Keratinocyte (primary cell): Measurements from ENCODE around the gene SLIT3.

ENCODE experiments used
- EZH2 ChIP-seq: IDR thresholded peaks from one replicate; pipeline ENCODE4 v1.6.1; 2012; ENCODE audit warnings: inconsistent platforms, mild to moderate bottlenecking, low read length, moderate library complexity
- TF ChIP-seq, protein P1 (sequence below), 3 experiments: IDR thresholded peaks in 1 of 3; conservative IDR thresholded peaks in 1 of 3; optimal IDR thresholded peaks in 1 of 3; 2 replicates in 2 of 3; 3 replicates in 1 of 3; pipeline versions ENCODE3 to v1.5.1; 2011; ENCODE audit warnings: low read length in 3 of 3, mild to moderate bottlenecking in 3 of 3, moderate library complexity in 2 of 3, control low read depth in 1 of 3, inconsistent platforms in 1 of 3; ENCODE audit not compliant: insufficient read depth in 2 of 3; ENCODE audit errors: extremely low read depth in 1 of 3

DNA sequence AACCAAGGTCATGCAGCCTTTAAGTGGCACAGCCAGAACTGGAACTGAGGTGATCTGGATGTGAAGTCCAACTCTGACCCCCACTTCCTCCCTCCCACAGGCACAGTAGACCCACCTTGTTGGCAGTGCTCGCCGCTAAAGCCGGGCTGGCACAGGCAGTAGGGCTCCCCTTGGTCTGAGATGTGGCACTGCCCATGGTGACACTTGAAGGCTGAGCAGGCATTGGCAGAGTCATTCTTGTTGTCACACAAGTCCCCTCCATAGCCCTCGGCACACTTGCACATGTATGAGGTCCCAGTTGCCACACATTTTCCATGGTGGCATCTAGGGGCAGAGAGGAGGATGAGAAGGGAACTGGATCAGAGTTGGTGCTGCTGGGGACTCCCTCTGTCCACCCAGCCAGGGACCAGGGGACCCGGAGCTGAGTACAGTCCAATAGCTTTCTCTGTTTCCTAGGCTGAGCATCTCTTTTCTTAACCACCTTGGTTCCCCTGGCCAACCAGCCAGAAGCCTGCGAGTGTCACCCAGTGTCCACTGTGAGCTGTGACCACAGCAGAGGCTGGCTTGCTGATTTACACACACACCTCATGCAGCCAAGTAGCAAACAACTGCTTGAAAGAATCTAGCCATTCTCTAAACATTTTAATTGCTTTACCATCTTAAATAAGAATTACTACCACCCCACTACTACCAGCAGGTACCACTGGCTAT, 631.1 kb downstream of the SLIT3 start:
- TF ChIP-seq, protein P1, sequence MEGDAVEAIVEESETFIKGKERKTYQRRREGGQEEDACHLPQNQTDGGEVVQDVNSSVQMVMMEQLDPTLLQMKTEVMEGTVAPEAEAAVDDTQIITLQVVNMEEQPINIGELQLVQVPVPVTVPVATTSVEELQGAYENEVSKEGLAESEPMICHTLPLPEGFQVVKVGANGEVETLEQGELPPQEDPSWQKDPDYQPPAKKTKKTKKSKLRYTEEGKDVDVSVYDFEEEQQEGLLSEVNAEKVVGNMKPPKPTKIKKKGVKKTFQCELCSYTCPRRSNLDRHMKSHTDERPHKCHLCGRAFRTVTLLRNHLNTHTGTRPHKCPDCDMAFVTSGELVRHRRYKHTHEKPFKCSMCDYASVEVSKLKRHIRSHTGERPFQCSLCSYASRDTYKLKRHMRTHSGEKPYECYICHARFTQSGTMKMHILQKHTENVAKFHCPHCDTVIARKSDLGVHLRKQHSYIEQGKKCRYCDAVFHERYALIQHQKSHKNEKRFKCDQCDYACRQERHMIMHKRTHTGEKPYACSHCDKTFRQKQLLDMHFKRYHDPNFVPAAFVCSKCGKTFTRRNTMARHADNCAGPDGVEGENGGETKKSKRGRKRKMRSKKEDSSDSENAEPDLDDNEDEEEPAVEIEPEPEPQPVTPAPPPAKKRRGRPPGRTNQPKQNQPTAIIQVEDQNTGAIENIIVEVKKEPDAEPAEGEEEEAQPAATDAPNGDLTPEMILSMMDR (optimal IDR thresholded peaks at IDR 0.05 in 1 of 3, IDR thresholded peaks at IDR 0.05 in 1 of 3, conservative IDR thresholded peaks at IDR 0.05 in 1 of 3; ENCODE audit: extremely low read depth in 1 of 3, insufficient read depth in 2 of 3, low read length in 3 of 3) = no peak
- TF ChIP-seq EZH2 = no peak
